ENCODE data around the gene SGSM2. TPM values are rescaled to one million over a fixed set of nuclear protein-coding genes. Genes with fewer than 3 reads are reported as not detected.

The SGSM2 gene
- total and polyA plus RNA-seq, 2 of the 8 experiments (the other 6 are each of a cell fraction or from before 2014, with no cell fraction given) = 44.5 to 77.7 TPM

DNA sequence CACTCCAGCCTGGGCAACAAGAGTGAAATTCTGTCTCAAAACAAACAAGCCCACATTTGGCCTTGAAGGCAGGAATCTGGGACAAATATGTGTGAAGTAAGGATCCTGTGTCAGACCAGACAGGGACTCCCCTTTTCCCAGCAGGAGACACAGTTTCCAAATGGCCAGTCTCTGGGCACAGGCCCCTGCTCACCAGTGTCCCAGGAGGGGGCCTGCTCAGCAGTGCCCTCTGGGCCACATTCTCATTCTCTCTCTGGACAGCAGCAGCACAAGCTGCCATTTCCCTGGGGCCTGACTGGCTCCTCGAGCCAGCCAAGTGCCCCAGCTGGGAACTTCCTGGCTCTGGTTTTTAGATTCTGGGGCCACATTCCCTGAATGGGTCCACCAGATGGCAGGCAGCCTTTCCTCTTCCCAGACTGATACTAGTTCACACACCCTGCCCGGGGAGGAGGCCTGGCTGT, 75.3 kb downstream of the SGSM2 start:
- no peaks in the 10 kb centered on the region for H3K79me1 ChIP-seq (ENCODE audit: low read depth, low read length)
- ChIA-PET POLR2A (ENCODE audit: partially characterized antibody) (interaction anchor here (0.9 to 2.7 kb wide), 9 partner anchors 11 to 85 kb away, joined by 3 to 11 read pairs (median 5); no protein-coding TSS in a partner anchor), CTCF (ENCODE audit: partially characterized antibody) (interaction anchor here (0.7 to 8.8 kb wide), 15 partner anchors 9 to 113 kb away, joined by 3 to 135 read pairs (median 5); partner anchors contain the start of gene MNT)
- peak in 1 of 2 experiments; percentile 57 for DNase-seq (ENCODE audit: low read depth in 1 of 2, low spot score in 2 of 2)
- H2BK5ac ChIP-seq (ENCODE audit: low read depth, low read length) = no peak overlapping the region
- H3K23ac ChIP-seq (ENCODE audit: insufficient read length) = no peak overlapping the region
- no peak overlapping the region for H3K9ac ChIP-seq (replicated peaks in 1 of 4; ENCODE audit: extremely low read depth in 1 of 4, low read depth in 3 of 4, low read length in 3 of 4)
- no peak overlapping the region for H4K91ac ChIP-seq (replicated peaks; ENCODE audit: insufficient read length, low read length)
- WGBS, 2 experiments (ENCODE audit: extremely low coverage in 1 of 2, insufficient coverage in 1 of 2, insufficient read length in 1 of 2, insufficient replicate concordance in 2 of 2, low coverage in 1 of 2, low lambda C conversion rate in 2 of 2, missing lambda C conversion rate in 1 of 2) = 89% methylated on average over 2 of the region's 2 CpGs; no CpG with 5 or more reads in 1 of the 2 experiments
- H3K23me2 ChIP-seq (ENCODE audit: low read depth, low read length) = 0 out of 2 replicates have a peak, but pooled peaks cover 3% of the 10 kb centered on the region
- no peak overlapping the region for H3K14ac ChIP-seq (ENCODE audit: insufficient read length)
- H2BK15ac ChIP-seq (ENCODE audit: low read length) = no peak overlapping the region
- TF ChIP-seq RXRA (IDR thresholded peaks at IDR 0.05; ENCODE audit: insufficient read depth, low read depth, low read length) (no peak), RAD21 (IDR thresholded peaks at IDR 0.05 in 1 of 2, conservative IDR thresholded peaks at IDR 0.05 in 1 of 2; ENCODE audit: low read depth in 2 of 2, low read length in 2 of 2) (peak in 1 of 2 experiments; percentile 15; a peak in 1 of 4 replicates)
- TF ChIP-seq, protein P1, sequence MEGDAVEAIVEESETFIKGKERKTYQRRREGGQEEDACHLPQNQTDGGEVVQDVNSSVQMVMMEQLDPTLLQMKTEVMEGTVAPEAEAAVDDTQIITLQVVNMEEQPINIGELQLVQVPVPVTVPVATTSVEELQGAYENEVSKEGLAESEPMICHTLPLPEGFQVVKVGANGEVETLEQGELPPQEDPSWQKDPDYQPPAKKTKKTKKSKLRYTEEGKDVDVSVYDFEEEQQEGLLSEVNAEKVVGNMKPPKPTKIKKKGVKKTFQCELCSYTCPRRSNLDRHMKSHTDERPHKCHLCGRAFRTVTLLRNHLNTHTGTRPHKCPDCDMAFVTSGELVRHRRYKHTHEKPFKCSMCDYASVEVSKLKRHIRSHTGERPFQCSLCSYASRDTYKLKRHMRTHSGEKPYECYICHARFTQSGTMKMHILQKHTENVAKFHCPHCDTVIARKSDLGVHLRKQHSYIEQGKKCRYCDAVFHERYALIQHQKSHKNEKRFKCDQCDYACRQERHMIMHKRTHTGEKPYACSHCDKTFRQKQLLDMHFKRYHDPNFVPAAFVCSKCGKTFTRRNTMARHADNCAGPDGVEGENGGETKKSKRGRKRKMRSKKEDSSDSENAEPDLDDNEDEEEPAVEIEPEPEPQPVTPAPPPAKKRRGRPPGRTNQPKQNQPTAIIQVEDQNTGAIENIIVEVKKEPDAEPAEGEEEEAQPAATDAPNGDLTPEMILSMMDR (IDR thresholded peaks at IDR 0.05; ENCODE audit: control extremely low read depth in 1 of 3, insufficient read depth in 1 of 3, low read depth in 1 of 3, low read length in 3 of 3) = peak; percentile 8 to 20 (median 12); a peak in 3 of 4 replicates
- H3K4me2 ChIP-seq (ENCODE audit: insufficient read depth in 1 of 2, low read depth in 2 of 2, low read length in 2 of 2) = no peak overlapping the region
- no peaks in the 10 kb centered on the region for H3K27me3 ChIP-seq (replicated peaks in 1 of 4; ENCODE audit: control insufficient read depth in 3 of 4, extremely low read depth in 1 of 4, insufficient read depth in 3 of 4, low read length in 3 of 4)
- no peaks in the 10 kb centered on the region for H3K4me1 ChIP-seq (replicated peaks in 1 of 4; ENCODE audit: control insufficient read depth in 3 of 4, insufficient read depth in 4 of 4, low read length in 3 of 4)
- H3K18ac ChIP-seq (ENCODE audit: extremely low read depth, low read length) = no peak overlapping the region
- no peak overlapping the region for H3K27ac ChIP-seq (ENCODE audit: low read depth, low read length)
- H2BK120ac ChIP-seq (replicated peaks; ENCODE audit: low read depth, low read length) = no peak overlapping the region
- no peak overlapping the region for H2BK20ac ChIP-seq (ENCODE audit: low read length)
- H3K4ac ChIP-seq (replicated peaks; ENCODE audit: insufficient read length, low read depth, low read length) = no peak overlapping the region
- no peaks in the 10 kb centered on the region for H3K9me3 ChIP-seq (ENCODE audit: insufficient read depth in 2 of 2, low read depth in 1 of 2, low read length in 1 of 2)
- no peak overlapping the region for H2BK12ac ChIP-seq (ENCODE audit: low read depth, low read length)
- no peak overlapping the region for H4K5ac ChIP-seq (ENCODE audit: insufficient read length, low read depth, low read length)
- no peak for FAIRE-seq
- H3K4me3 ChIP-seq (ENCODE audit: extremely low read depth in 1 of 4, insufficient read depth in 2 of 4, low read depth in 3 of 4, low read length in 4 of 4) = no peak overlapping the region
- H3K36me3 ChIP-seq (ENCODE audit: control insufficient read depth in 2 of 4, insufficient read depth in 4 of 4, low read length in 3 of 4) = peaks cover 4 to 18% (median 9%) of the 10 kb centered on the region in 4 experiments; a peak in 5 of 8 replicates
- H3K56ac ChIP-seq (replicated peaks; ENCODE audit: insufficient read length, low read depth, low read length) = no peak overlapping the region
- H2AK5ac ChIP-seq (ENCODE audit: low read depth, low read length) = no peak overlapping the region
- H2AFZ ChIP-seq (ENCODE audit: low read length) = no peak overlapping the region
- H3K79me2 ChIP-seq (ENCODE audit: control insufficient read depth in 1 of 2, insufficient read depth in 2 of 2, low read length in 2 of 2) = no peaks in the 10 kb centered on the region
- H4K20me1 ChIP-seq (replicated peaks in 1 of 2; ENCODE audit: control insufficient read depth in 1 of 2, insufficient read depth in 2 of 2, low read length in 2 of 2) = peaks cover 5% of the 10 kb centered on the region in 2 experiments
- H4K8ac ChIP-seq (ENCODE audit: extremely low read depth, insufficient read depth, low read length) = no peak overlapping the region

All from H1 (cell line).